Measurements from ENCODE around the gene ZIC4. TPM values are rescaled to one million over a fixed set of nuclear protein-coding genes. Genes with fewer than 3 reads are reported as not detected.

Gene ZIC4
- total RNA-seq, 2 donors from 2014 or later: not detected

DNA sequence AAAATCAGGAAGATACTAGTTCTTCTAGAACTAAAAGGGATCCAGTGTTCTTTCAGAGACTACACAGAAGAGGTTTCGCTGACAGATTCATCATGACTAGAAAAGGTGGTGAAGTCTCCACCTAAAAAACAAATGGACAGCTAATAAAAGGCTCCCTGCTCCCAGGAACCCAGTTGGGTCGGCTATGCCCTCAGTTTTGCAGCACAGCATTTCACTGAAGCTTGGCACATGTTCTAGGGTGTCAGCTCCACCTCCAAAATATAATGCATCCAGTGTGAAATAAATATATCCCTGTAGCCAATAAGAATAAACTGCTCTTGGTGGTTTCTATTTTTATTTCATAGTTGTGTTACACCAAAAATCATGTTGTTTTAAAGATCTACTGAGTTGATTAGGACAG, 55.0 kb downstream of the ZIC4 start:
- no peak overlapping the region for H3K27ac ChIP-seq
- no peaks in the 10 kb centered on the region for H3K9me3 ChIP-seq
- TF ChIP-seq, protein P1, sequence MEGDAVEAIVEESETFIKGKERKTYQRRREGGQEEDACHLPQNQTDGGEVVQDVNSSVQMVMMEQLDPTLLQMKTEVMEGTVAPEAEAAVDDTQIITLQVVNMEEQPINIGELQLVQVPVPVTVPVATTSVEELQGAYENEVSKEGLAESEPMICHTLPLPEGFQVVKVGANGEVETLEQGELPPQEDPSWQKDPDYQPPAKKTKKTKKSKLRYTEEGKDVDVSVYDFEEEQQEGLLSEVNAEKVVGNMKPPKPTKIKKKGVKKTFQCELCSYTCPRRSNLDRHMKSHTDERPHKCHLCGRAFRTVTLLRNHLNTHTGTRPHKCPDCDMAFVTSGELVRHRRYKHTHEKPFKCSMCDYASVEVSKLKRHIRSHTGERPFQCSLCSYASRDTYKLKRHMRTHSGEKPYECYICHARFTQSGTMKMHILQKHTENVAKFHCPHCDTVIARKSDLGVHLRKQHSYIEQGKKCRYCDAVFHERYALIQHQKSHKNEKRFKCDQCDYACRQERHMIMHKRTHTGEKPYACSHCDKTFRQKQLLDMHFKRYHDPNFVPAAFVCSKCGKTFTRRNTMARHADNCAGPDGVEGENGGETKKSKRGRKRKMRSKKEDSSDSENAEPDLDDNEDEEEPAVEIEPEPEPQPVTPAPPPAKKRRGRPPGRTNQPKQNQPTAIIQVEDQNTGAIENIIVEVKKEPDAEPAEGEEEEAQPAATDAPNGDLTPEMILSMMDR (IDR thresholded peaks at IDR 0.05): no peak
- H3K9ac ChIP-seq (ENCODE audit: low read depth in 2 of 2, low read length in 2 of 2): no peak overlapping the region
- peaks cover 18% of the 10 kb centered on the region for H3K27me3 ChIP-seq
- intact Hi-C loops (cut with DNase I): no loop called here
- H3K4me3 ChIP-seq: no peak overlapping the region
- H3K36me3 ChIP-seq: no peaks in the 10 kb centered on the region
- no peaks in the 10 kb centered on the region for H3K4me1 ChIP-seq
- no peak for DNase-seq

DNA sequence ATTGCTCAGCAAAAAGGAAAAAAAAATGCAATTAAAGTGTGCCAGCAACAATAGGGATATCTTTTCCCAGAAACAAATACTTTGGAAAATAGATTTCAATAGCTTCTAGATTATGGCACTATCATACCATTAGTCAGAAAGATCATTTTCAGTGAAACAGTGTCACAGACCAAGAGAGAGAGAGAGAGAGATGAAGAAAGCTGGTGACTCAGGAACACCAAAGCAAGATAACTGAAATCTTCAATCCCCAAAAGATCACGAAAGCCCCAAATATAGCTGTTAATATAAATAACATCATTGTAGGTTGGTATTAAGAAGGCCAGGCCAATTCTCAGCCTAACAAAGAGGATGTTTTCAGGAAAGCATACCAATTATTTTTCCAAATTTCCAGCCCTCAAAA, 57.4 kb downstream of the ZIC4 start:
- Histone ChIP-seq H3K4me1 (no peaks in the 10 kb centered on the region), H3K36me3 (no peaks in the 10 kb centered on the region), H3K27ac (no peak overlapping the region), H3K4me3 (no peak overlapping the region), H3K9ac (ENCODE audit: low read depth in 2 of 2, low read length in 2 of 2) (no peak overlapping the region), H3K27me3 (no peaks in the 10 kb centered on the region), H3K9me3 (no peaks in the 10 kb centered on the region)
- no peak for DNase-seq
- TF ChIP-seq, protein P1 (IDR thresholded peaks at IDR 0.05): no peak
- intact Hi-C loops (cut with DNase I): no loop called here

DNA sequence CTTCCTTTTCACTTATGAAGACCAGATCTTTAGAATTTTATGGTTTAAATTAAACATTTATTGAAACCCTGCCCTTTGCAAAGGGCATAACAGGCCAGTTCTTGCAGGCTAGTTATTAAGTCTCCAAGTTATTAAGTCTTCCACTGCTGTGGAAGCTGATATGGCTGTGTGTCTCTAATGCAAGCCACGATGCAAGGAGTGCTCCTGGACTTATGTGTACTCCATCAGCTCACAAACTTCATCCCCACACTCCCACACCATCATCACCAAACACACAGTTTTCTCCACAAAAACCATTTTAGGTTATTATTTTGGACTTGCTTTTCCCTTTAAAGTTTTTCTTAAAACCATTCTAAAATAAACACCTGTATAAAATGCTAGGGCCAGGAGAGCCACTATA, 62.4 kb downstream of the ZIC4 start:
- H3K4me3 ChIP-seq: no peak overlapping the region
- intact Hi-C loops (cut with DNase I): no loop called here
- TF ChIP-seq, protein P1 (IDR thresholded peaks at IDR 0.05): no peak
- no peaks in the 10 kb centered on the region for H3K36me3 ChIP-seq
- H3K4me1 ChIP-seq: no peaks in the 10 kb centered on the region
- DNase-seq: no peak
- H3K9me3 ChIP-seq: no peaks in the 10 kb centered on the region
- H3K9ac ChIP-seq (ENCODE audit: low read depth in 2 of 2, low read length in 2 of 2): no peak overlapping the region
- no peaks in the 10 kb centered on the region for H3K27me3 ChIP-seq
- H3K27ac ChIP-seq: no peak overlapping the region

DNA sequence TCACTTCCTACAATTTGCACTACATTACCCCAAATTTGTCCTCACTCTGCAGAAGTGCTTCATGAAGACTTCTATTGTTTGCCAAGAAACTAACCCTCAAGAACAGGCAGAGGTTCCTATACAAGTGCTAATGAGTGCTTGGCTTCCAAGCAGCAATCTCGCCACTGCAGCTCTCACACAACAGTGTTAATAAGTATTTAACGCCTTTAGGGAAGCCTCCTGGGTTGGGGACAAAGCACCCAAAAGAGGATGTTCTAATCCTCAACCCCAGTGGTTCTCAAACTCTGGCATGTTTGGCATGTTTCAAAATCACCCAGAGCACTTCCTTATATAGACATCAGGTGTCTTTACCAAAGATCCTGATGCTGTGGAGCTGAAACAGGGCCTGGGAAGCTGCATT, 64.6 kb downstream of the ZIC4 start:
- Histone ChIP-seq H3K36me3 (no peaks in the 10 kb centered on the region), H3K27me3 (no peaks in the 10 kb centered on the region), H3K4me3 (no peak overlapping the region), H3K9ac (ENCODE audit: low read depth in 2 of 2, low read length in 2 of 2) (no peak overlapping the region), H3K27ac (no peak overlapping the region), H3K4me1 (no peaks in the 10 kb centered on the region), H3K9me3 (no peaks in the 10 kb centered on the region)
- TF ChIP-seq, protein P1 (IDR thresholded peaks at IDR 0.05): no peak
- no peak for DNase-seq
- intact Hi-C loops (cut with DNase I): no loop called here

DNA sequence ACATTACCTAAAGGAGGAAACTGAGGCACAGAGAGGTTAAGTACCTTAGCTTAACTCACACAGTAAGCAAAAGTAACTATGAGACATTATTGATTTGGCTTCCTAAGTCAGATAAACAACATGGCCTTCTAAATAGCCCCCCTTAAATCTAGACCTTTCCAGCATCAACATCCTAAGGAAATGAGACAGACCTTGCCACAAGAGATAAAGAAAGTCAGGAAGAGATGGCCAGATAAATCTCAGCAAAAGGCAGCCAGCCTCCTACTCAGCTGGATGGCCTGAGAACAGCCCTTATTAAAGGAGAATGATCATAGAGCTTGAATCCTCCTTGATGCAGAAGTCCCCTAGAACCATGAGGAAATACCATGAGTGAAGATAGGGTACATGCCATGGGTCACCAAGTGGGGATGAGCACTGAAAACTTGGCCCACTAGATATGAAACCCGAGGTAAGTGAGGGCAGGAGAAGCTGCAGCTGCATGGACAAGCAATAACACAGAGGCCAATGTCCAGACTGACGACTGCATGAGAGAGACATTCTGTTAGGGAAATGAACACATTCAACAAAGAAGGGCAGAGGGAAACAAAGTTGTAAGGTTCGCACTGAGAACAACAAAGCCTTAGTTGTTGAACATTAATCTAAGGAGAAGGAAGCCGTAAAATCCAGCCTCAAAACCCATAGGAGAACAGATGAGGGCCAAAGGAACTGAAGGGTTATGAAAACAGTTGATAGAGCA, 69.6 kb downstream of the ZIC4 start:
- DNase-seq: no peak
- Histone ChIP-seq H3K27me3 (no peaks in the 10 kb centered on the region), H3K36me3 (no peaks in the 10 kb centered on the region), H3K9ac (ENCODE audit: low read depth in 2 of 2, low read length in 2 of 2) (no peak overlapping the region), H3K27ac (no peak overlapping the region), H3K4me1 (no peaks in the 10 kb centered on the region), H3K4me3 (no peak overlapping the region), H3K9me3 (no peaks in the 10 kb centered on the region)
- TF ChIP-seq, protein P1 (IDR thresholded peaks at IDR 0.05): no peak
- intact Hi-C loops (cut with DNase I): no loop called here

Other genes with a start within 250 kb of the ZIC4 start
- gene ZIC1, start 2.8 kb upstream of the ZIC4 start, total RNA-seq: under 1 TPM in 1 of 2 donors, not detected in 1; 0.19 TPM

Measured in colonic mucosa (tissue), 4 donors.